8988T (cell line): ENCODE results near the gene AMIGO1.
"Not testable (repeated sequence)": the region's sequence is repeated elsewhere in the genome, so short reads cannot be mapped to it uniquely, and the experiment has no call there.

Source experiments
- DNase-seq: peaks from one replicate; pipeline ENCODE4 v3.0.0; 2011

The AMIGO1 gene

DNA sequence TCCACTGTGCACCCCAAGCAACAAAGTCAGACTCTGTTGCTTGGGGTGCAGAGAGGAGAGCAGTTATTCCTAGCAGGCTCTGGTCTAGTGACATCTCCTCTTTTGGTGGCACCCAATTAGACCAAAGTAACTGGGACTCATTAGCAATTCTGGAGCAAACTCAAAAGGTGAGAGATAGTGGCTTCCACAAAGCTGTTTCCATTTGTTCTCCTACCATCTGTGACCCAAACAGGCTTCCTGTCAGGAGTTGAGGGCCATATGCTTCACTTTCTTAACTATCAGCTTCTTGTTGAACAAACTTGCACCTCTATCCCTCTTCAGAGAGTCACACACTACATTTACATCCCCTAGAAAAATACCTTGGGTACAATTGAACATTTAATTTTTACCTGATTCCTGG, 27.3 kb downstream of the AMIGO1 start:
- DNase-seq, result no peak

GRCh38 chr1:109481646-109482045, 27.9 kb downstream of the AMIGO1 start:
- DNase-seq, result no peak

DNA sequence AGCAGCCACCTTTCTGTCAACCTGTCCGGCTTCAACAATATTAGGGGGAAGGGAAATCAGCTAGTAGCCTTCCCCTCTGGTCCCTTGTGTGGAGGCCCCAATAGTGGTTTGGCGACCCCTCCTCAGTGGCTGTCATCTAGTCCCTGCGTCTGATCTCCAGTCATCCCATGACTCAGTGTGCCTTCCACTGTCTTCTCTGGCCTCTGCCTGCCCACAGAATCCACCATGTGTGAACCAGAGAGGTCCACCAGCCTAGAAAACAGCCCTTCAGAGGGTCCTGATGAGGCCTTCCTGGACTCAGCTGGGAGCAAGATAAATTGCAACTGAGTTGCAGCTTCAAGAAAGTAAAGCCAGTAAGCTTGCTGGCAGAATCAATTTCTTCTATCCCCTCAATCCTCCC, 29.6 kb downstream of the AMIGO1 start:
- no peak for DNase-seq

DNA sequence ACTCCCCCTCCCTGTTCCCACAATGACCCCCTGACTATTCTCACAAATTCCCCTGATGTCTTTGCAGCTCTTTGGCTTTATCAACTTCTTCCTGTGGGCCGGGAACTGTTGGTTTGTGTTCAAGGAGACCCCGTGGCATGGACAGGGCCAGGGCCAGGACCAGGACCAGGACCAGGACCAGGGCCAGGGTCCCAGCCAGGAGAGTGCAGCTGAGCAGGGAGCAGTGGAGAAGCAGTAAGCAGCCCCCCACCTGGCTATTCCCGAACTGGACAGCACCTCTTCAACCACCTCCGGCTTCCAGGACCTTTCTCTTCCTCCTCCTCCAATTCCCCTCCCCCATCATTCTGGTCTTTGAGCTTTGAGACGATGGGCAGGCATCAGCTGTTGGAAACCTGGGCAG, 30.2 kb downstream of the AMIGO1 start:
- DNase-seq, result no peak

DNA sequence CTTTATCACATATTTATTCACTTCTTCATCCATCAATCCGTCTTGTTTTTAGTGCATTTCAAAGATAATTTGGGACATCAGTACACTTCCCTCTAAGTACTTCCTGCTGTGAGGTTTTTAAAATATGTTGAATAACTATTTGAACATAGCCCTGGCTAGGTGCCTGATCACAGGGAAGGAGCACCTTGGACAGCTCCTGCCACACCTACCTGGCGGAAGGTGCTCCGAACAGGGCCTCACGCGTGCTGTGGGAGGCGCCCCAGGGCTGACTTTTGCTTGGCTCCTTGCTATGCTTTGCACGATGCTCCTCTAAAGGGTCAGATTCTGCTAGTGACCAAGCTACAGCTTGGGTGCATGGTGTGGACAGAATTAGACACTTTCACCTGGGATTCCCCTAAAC, 30.7 kb downstream of the AMIGO1 start:
- DNase-seq, result no peak

- no peak for DNase-seq
Measured at GRCh38 chr1:109477821-109478220, 31.7 kb downstream of the AMIGO1 start.

- no peak for DNase-seq
Measured at GRCh38 chr1:109476825-109477224, 32.7 kb downstream of the AMIGO1 start.

DNA sequence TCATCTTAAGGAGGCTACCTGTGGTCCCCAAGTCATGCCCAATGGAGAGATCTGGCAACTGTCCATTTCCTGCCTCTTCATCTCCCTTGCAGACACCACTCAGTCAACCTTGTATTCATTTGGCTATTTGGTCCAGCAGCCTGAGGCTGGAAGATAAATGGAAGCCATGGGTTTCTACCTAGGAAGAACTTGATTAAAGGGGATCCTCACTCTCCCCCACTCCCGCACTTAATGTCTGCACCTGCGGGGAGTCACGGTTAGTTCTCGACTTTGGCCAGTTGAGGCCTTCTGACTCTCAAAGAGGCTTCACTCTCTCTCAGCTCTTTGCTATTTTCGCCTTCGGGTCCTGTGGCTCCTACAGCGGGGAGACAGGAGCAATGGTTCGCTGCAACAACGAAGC, 34.3 kb downstream of the AMIGO1 start:
- DNase-seq, result no peak

DNA sequence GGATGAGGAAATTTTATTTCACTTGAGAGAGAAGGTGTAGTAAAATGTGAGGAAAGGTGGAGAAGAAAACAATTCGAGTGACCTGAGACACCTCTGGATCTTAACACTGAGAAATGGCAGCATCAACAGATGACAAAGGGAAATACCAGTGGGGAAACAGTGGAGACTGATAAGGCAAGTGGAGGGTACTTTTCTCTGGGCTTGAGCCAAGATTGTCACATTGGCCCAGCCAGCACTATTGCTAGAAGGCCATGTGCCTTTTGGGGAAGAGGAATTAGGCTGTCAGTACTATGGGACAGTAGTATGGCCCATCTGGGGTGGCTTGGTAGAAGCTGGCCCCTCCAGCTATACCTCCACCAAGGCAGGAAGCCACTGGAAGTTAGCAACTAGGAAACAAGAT, 34.8 kb downstream of the AMIGO1 start:
- DNase-seq, result no peak

DNA sequence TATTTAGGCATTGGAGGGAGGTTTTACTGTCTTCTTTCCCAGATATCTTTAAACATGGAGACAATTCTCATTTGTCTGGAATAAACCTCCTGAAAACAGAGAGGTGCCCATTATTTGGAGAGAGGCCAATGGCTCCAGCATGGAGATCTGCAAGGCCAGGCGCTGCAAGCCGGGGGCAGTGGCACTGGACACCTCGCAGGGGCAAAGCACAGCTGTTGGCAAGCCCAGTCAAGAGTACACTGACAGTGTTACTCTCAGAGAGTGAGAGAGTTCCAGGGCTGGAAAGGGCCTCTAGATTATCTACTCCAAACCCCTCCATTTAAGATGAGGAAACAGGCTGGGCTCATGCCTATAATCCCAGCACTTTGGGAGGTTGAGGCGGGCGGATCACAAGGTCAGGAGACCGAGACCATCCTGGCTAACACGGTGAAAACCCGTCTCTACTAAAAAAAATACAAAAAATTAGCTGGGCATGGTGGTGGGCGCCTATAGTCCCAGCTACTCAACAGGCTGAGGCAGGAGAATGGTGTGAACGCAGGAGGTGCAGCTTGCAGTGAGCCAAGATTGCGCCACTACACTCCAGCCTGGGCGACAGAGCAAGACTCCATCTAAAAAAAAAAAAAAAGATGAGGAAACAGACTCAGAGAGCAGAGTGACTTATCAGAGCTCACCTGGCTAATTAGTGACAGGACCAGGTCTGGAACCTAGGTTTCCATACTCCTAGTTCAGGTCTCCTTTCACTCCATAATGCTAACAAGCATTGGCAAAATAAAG, 36.1 kb downstream of the AMIGO1 start:
- not testable (repeated sequence) for DNase-seq

DNA sequence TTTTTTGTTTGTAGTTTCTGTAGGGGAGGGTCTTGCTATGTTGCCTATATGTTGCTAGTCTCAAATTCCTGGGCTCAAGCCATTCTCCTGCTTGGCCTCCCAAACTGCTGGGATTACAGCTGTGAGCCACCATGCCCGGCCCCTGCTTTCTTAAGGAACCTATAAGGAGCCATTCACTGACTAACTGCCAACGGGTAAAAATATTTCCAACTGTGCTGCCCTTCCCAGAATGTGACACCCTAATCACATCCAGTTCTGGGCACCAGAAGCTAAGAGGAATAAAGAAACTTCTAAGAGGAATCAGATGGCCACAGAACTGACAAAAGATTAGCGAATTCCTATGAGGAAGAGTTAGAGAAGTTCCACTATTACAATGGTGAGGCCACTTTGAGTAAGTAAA, 36.7 kb downstream of the AMIGO1 start:
- no peak for DNase-seq

GRCh38 chr1:109470245-109470644, 39.3 kb downstream of the AMIGO1 start:
- DNase-seq, result no peak

GRCh38 chr1:109468903-109469302, 40.6 kb downstream of the AMIGO1 start:
- DNase-seq, result no peak

- no peak for DNase-seq
Measured at GRCh38 chr1:109468061-109468460, 41.5 kb downstream of the AMIGO1 start.

DNA sequence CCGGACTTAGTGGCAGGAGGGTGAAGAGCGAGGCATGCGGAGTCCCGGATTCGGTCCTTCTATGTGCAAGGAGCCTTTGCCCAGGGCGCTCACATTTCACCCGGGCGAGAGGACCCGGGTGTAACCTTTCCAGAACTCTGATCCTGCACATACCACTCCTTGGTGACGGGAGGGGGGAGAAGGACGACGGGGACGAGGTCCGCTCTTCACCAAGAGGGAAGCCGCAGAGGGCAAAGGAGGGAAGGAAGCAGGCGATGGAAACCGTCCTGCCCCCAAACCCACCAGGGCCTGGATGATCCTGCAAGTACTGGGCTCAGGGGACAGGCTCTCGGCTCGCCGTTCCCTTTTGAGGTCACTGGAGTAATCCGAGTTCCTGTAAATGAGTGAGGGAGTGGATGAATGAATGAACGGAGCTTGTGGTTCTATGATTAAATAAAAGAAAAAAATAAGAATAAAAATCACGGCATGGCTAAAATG, 42.2 kb downstream of the AMIGO1 start:
- DNase-seq, result no peak

DNA sequence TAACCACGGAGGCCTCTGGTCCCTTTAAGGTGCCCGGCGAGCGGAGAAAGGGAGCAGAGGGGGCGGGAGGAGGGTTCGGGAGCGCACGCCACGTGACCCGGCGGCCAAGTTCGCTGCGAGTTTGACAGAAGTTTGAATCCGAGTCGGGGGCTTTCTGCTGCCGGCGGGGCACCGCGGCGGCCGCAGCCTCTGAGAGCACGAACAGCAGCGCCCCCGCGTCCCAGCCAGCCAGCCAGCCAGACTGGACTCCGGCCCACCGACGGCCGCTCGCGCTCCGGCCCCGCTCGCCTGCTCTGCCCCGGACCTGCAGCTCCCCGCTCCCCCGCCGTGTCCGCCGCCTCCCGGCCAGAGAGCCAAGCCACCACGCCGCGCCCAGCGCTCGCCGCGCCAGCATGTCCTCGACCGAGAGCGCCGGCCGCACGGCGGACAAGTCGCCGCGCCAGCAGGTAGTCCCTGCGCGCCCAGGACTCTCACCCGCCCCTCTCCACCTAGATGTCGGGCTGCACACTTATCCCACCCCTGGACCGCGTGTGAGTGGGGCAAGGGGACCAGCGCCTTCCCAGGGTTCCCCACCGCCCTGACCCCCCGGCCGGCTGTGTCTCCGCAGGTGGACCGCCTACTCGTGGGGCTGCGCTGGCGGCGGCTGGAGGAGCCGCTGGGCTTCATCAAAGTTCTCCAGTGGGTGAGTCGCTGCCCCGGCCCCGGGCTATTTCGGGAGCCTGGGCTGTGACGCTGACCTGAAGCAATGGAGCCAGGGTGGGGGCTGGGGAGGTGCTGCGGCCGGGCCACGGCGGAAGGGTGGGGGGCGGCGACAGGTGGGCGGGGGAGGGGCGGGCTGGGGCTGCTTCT, 42.9 kb downstream of the AMIGO1 start, which contains the start of gene SYPL2:
Gene SYPL2, plus strand, starts transcription at position 95 of the 849 bp plus-strand sequence. Its CDS starts 298 bp downstream, at position 393.
- DNase-seq, result no peak

- no peak for DNase-seq
Measured at GRCh38 chr1:109466125-109466451, 43.4 kb downstream of the AMIGO1 start.

GRCh38 chr1:109457819-109458218, 51.7 kb downstream of the AMIGO1 start:
- DNase-seq, result no peak

DNA sequence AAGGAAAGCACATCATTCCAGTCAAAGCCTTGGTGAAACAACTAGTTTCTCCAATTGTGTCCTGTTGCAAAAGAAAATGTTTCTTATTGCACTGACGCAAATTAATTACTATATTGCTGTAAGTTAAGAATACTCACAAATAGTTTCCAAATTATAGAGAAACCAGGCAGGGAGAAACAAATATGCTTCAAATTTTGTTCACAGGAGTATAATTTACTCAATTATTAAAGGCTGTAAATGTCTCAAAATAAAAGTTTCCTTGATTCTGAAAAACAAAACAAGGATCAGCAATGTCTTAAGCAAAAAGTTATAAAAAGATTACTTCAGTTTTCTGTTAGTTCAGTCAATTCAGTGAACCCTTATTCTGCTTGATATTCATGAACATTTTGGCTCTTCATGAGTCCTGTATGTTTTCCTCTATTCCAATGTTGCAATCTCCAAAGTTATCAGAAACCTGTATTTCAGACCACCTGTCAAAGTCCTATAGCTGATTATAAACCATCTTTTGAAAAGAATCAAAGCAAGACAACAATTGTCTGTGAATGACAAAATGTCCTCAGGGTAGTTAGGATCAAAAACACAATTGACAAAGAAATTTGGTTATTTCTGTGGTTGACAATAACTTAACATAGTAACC, 54.9 kb downstream of the AMIGO1 start:
- no peak for DNase-seq
